ENCODE measurements around the gene SLPI.

DNA sequence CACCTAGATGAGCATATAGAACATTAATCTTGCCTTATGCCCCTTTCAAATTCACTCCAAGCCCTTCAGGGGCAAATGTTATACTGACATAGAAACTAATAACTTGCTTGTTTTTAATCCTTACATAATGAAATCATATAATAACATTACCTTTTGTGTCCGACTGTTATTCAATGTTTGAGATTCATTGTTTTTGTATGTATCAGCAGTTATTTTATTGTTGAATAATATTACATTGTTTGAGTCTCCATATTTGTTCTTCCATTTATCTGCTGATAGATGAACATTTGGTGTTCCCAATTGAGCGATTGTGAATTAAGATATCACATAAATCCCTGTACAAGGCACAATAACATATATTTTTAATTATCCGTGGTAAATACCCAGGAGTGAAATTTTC is 41.5 kb downstream of the SLPI start:
- TF ChIP-seq, protein P1, sequence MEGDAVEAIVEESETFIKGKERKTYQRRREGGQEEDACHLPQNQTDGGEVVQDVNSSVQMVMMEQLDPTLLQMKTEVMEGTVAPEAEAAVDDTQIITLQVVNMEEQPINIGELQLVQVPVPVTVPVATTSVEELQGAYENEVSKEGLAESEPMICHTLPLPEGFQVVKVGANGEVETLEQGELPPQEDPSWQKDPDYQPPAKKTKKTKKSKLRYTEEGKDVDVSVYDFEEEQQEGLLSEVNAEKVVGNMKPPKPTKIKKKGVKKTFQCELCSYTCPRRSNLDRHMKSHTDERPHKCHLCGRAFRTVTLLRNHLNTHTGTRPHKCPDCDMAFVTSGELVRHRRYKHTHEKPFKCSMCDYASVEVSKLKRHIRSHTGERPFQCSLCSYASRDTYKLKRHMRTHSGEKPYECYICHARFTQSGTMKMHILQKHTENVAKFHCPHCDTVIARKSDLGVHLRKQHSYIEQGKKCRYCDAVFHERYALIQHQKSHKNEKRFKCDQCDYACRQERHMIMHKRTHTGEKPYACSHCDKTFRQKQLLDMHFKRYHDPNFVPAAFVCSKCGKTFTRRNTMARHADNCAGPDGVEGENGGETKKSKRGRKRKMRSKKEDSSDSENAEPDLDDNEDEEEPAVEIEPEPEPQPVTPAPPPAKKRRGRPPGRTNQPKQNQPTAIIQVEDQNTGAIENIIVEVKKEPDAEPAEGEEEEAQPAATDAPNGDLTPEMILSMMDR (conservative IDR thresholded peaks at IDR 0.05; ENCODE audit: low read length), result no peak
- TF ChIP-seq EZH2phosphoT487 (IDR thresholded peaks at IDR 0.05; ENCODE audit: borderline replicate concordance, low read depth, low read length), result no peak

Measured in OCI-LY7 (cell line).